Upper lobe of left lung (tissue), 4 donors: Measurements from ENCODE around the gene EXOC2.

Experiments
- POLR2A ChIP-seq, 4 donors: fragments of 450-650 bp; IDR thresholded peaks; one replicate each; pipeline ENCODE4 v1.5.1; 2016 to 2017; ENCODE audit warnings: antibody characterized with exemption in 4 of 4, mild to moderate bottlenecking in 2 of 4
- POLR2AphosphoS5 ChIP-seq, 2 donors: sonication (generic); formaldehyde crosslinking; IDR thresholded peaks; one replicate each; pipeline ENCODE4 v1.5.1; 2017; ENCODE audit warnings: antibody characterized with exemption in 2 of 2
- TF ChIP-seq, protein P1 (sequence below), 6 experiments: fragments of 450-650 bp in 4 of 6; fragments of 200-600 bp in 2 of 6; sonication (generic) in 2 of 6; IDR thresholded peaks; one replicate each; pipeline ENCODE4 v1.5.1; 2016 to 2019; ENCODE audit warnings: antibody characterized with exemption in 6 of 6

DNA sequence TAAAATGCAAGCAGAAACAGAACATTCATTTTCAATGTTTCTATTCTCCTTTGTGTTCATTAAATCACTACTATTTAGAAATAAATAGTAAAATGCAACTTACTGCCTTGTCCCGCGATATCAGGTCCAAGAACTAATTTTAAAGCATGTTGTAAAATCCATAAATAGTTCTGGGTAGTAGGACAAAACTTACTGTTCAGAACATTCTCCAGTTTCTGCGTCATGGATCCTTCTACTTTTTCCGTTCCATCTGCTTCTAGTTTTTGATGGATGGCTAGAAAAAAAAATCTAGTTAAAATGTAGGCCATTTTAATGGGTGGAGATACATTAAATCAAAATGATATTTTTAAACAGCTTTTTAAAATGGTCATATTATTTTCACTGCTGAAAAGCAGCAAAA lies 83.0 kb downstream of the EXOC2 start:
- TF ChIP-seq POLR2A (IDR thresholded peaks at IDR 0.05): no peak
- TF ChIP-seq, protein P1, sequence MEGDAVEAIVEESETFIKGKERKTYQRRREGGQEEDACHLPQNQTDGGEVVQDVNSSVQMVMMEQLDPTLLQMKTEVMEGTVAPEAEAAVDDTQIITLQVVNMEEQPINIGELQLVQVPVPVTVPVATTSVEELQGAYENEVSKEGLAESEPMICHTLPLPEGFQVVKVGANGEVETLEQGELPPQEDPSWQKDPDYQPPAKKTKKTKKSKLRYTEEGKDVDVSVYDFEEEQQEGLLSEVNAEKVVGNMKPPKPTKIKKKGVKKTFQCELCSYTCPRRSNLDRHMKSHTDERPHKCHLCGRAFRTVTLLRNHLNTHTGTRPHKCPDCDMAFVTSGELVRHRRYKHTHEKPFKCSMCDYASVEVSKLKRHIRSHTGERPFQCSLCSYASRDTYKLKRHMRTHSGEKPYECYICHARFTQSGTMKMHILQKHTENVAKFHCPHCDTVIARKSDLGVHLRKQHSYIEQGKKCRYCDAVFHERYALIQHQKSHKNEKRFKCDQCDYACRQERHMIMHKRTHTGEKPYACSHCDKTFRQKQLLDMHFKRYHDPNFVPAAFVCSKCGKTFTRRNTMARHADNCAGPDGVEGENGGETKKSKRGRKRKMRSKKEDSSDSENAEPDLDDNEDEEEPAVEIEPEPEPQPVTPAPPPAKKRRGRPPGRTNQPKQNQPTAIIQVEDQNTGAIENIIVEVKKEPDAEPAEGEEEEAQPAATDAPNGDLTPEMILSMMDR (IDR thresholded peaks at IDR 0.05): no peak
- no peak for TF ChIP-seq POLR2AphosphoS5 (IDR thresholded peaks at IDR 0.05)
